H9 (cell line): ENCODE data around the gene TRIM56. TPM values are rescaled to one million over a fixed set of nuclear protein-coding genes. Genes with fewer than 3 reads are reported as not detected.

Source experiments
- DNase-seq: peaks from one replicate; pipeline ENCODE4 v3.0.0-alpha.2; 2017
- H2AFZ ChIP-seq: one replicate; pipeline ENCODE4 v1.6.1; 2013; ENCODE audit warnings: mild to moderate bottlenecking, low read length, control low read depth, moderate library complexity
- H2AK5ac ChIP-seq: 2 replicates; pipeline ENCODE4 v1.6.1; 2013; ENCODE audit warnings: low read length, control low read depth, mixed read lengths; ENCODE audit not compliant: insufficient read length
- H2BK120ac ChIP-seq: one replicate; pipeline ENCODE4 v1.6.1; 2013; ENCODE audit warnings: low read depth, mild to moderate bottlenecking, low read length, control low read depth, inconsistent platforms; ENCODE audit not compliant: poor library complexity, severe bottlenecking
- H2BK12ac ChIP-seq: 2 replicates; pipeline ENCODE4 v1.6.1; 2013; ENCODE audit warnings: low read length, control low read depth, mixed read lengths, low read depth; ENCODE audit not compliant: insufficient read length
- H2BK15ac ChIP-seq: 2 replicates; pipeline ENCODE4 v1.6.1; 2013; ENCODE audit warnings: low read depth, low read length, control low read depth
- H2BK20ac ChIP-seq: one replicate; pipeline ENCODE4 v1.6.1; 2013; ENCODE audit warnings: low read depth, mild to moderate bottlenecking, low read length, control low read depth, inconsistent platforms; ENCODE audit not compliant: poor library complexity, severe bottlenecking
- H2BK5ac ChIP-seq: 2 replicates; pipeline ENCODE4 v1.6.1; 2013; ENCODE audit warnings: low read length, control low read depth, mixed read lengths; ENCODE audit not compliant: insufficient read length
- H3K14ac ChIP-seq: 2 replicates; pipeline ENCODE4 v1.6.1; 2013; ENCODE audit warnings: low read length, control low read depth; ENCODE audit not compliant: insufficient read depth
- H3K18ac ChIP-seq: 2 replicates; pipeline ENCODE4 v1.6.1; 2013; ENCODE audit warnings: low read depth, mild to moderate bottlenecking, mixed read lengths, low read length, control low read depth; ENCODE audit not compliant: insufficient read length
- H3K23ac ChIP-seq: 2 replicates; pipeline ENCODE4 v1.6.1; 2013; ENCODE audit warnings: low read length, control low read depth, mixed read lengths, low read depth; ENCODE audit not compliant: insufficient read length
- H3K23me2 ChIP-seq: 2 replicates; pipeline ENCODE4 v1.6.1; 2013; ENCODE audit warnings: low read depth, mild to moderate bottlenecking, mixed read lengths, low read length, control low read depth; ENCODE audit not compliant: insufficient read length, poor library complexity, severe bottlenecking
- H3K27ac ChIP-seq: 2 replicates; pipeline ENCODE4 v1.5.1; 2013; ENCODE audit warnings: low read length, control low read depth, mixed read lengths, low read depth; ENCODE audit not compliant: insufficient read length
- H3K27me3 ChIP-seq: 2 replicates; pipeline ENCODE4 v1.6.1; 2013; ENCODE audit warnings: low read length, control low read depth, inconsistent platforms; ENCODE audit not compliant: insufficient read depth
- H3K4ac ChIP-seq: 2 replicates; pipeline ENCODE4 v1.6.1; 2013; ENCODE audit warnings: low read depth, mild to moderate bottlenecking, control low read depth, inconsistent platforms, low read length, moderate library complexity
- H3K4me1 ChIP-seq: 2 replicates; pipeline ENCODE4 v1.6.1; 2013; ENCODE audit warnings: low read length, control low read depth, inconsistent platforms; ENCODE audit not compliant: insufficient read depth
- H3K4me2 ChIP-seq: 2 replicates; pipeline ENCODE4 v1.6.1; 2013; ENCODE audit warnings: low read length, control low read depth, mixed read lengths; ENCODE audit not compliant: insufficient read length, insufficient read depth
- H3K56ac ChIP-seq: 2 replicates; pipeline ENCODE4 v1.6.1; 2013; ENCODE audit warnings: low read depth, mild to moderate bottlenecking, mixed read lengths, low read length, control low read depth; ENCODE audit not compliant: insufficient read length
- H3K79me1 ChIP-seq: 2 replicates; pipeline ENCODE4 v1.6.1; 2013; ENCODE audit warnings: low read depth, mild to moderate bottlenecking, moderate library complexity, low read length, control low read depth, inconsistent platforms; ENCODE audit not compliant: insufficient read depth, poor library complexity, severe bottlenecking
- H3K79me2 ChIP-seq: 2 replicates; pipeline ENCODE4 v1.6.1; 2013; ENCODE audit warnings: low read length, control low read depth, inconsistent platforms; ENCODE audit not compliant: insufficient read depth
- H3K9ac ChIP-seq: 2 replicates; pipeline ENCODE4 v1.6.1; 2013; ENCODE audit warnings: low read length, control low read depth, mixed read lengths; ENCODE audit not compliant: insufficient read length; ENCODE audit errors: extremely low read depth
- H3K9me3 ChIP-seq: one replicate; pipeline ENCODE4 v1.6.1; 2013; ENCODE audit warnings: low read depth, low read length, inconsistent platforms; ENCODE audit not compliant: control insufficient read depth
- H3T11ph ChIP-seq: one replicate; pipeline ENCODE4 v1.6.1; 2013; ENCODE audit warnings: mild to moderate bottlenecking, low read length, control low read depth, inconsistent platforms
- H4K20me1 ChIP-seq: one replicate; pipeline ENCODE4 v1.6.1; 2013; ENCODE audit not compliant: control insufficient read depth, insufficient read length, insufficient read depth
- H4K5ac ChIP-seq: 2 replicates; pipeline ENCODE4 v1.6.1; 2013; ENCODE audit warnings: low read depth, mild to moderate bottlenecking, mixed read lengths, low read length, control low read depth; ENCODE audit not compliant: insufficient read length
- H4K8ac ChIP-seq: replicated peaks from 2 replicates; pipeline ENCODE4 v1.6.1; 2013; ENCODE audit warnings: low read length, control low read depth, mixed read lengths, low read depth; ENCODE audit not compliant: insufficient read length
- H4K91ac ChIP-seq: 2 replicates; pipeline ENCODE4 v1.6.1; 2013; ENCODE audit warnings: low read depth, mild to moderate bottlenecking, moderate library complexity, mixed read lengths, low read length, control low read depth; ENCODE audit not compliant: insufficient read length
- H3K27ac Mint-ChIP-seq, 3 experiments: 2 replicates in 2 of 3; 3 replicates in 1 of 3; pipeline ENCODE4 v1.8.0; 2020 to 2021; ENCODE audit warnings: mixed read lengths in 3 of 3, mild to moderate bottlenecking in 1 of 3, moderate library complexity in 1 of 3
- H3K27me3 Mint-ChIP-seq: 2 replicates; pipeline ENCODE4 v1.8.0; 2021; ENCODE audit warnings: low read depth, mild to moderate bottlenecking, moderate library complexity, mixed read lengths
- H3K36me3 Mint-ChIP-seq, 3 experiments: 2 replicates in 2 of 3; 3 replicates in 1 of 3; pipeline ENCODE4 v1.8.0; 2020 to 2021; ENCODE audit warnings: low read depth in 3 of 3, mixed read lengths in 3 of 3; ENCODE audit not compliant: insufficient read depth in 1 of 3
- H3K4me1 Mint-ChIP-seq, 2 experiments: 2 replicates each; pipeline ENCODE4 v1.8.0; 2020; ENCODE audit warnings: mixed read lengths in 2 of 2
- H3K4me3 Mint-ChIP-seq, 2 experiments: 2 replicates in 1 of 2; 3 replicates in 1 of 2; pipeline ENCODE4 v1.8.0; 2020 to 2021; ENCODE audit warnings: mild to moderate bottlenecking in 2 of 2, mixed read lengths in 2 of 2, moderate library complexity in 1 of 2
- H3K9me3 Mint-ChIP-seq, 2 experiments: 2 replicates in 1 of 2; 3 replicates in 1 of 2; pipeline ENCODE4 v1.8.0; 2020; ENCODE audit warnings: mild to moderate bottlenecking in 2 of 2, mixed read lengths in 2 of 2, moderate library complexity in 1 of 2
- WGBS: extraction: QIAGEN DNeasy Blood & Tissue Kit; methylation state at CpG from one replicate; pipeline ENCODE4 v1.1.7; 2013; ENCODE audit warnings: missing lambda C conversion rate, low lambda C conversion rate, mixed read lengths; ENCODE audit not compliant: insufficient read length; ENCODE audit errors: extremely low coverage; 5-methylcytosine and 5-hydroxymethylcytosine counted together
- total RNA-seq: library from RNA; stranded (reverse); gene quantifications from 2 replicates; pipeline ENCODE4 v1.2.1, GENCODE V29; 2021
- TF ChIP-seq, protein P1 (sequence below): fragments of 200-600 bp; sonication (generic); conservative IDR thresholded peaks from 3 replicates; pipeline ENCODE4 v1.8.0; 2021; ENCODE audit warnings: antibody characterized with exemption, mild to moderate bottlenecking

TRIM56 gene
- total RNA-seq, 1 experiment from 2014 or later = 21.8 TPM

GRCh38 chr7:101113836-101114235, 28.6 kb downstream of the TRIM56 start:
- Histone ChIP-seq H3T11ph (no peak overlapping the region), H3K23ac (no peak overlapping the region), H3K56ac (no peak overlapping the region), H3K27me3 (no peaks in the 10 kb centered on the region), H3K27ac (no peak overlapping the region), H2BK20ac (no peak overlapping the region), H3K4me2 (no peak overlapping the region), H2BK12ac (no peak overlapping the region), H3K9ac (no peak overlapping the region), H2BK120ac (no peak overlapping the region), H4K8ac (no peak overlapping the region), H2BK5ac (no peak overlapping the region), H3K18ac (no peak overlapping the region), H3K79me1 (no peaks in the 10 kb centered on the region), H2BK15ac (no peak overlapping the region), H3K14ac (no peak overlapping the region), H4K91ac (no peak overlapping the region), H3K23me2 (no peaks in the 10 kb centered on the region), H2AK5ac (no peak overlapping the region), H3K4ac (no peak overlapping the region), H2AFZ (no peak overlapping the region), H3K4me1 (no peaks in the 10 kb centered on the region; the same call in 1 of the 2 replicates), H4K20me1 (no peaks in the 10 kb centered on the region), H4K5ac (no peak overlapping the region), H3K79me2 (no peaks in the 10 kb centered on the region), H3K9me3 (no peaks in the 10 kb centered on the region)
- Mint-ChIP-seq H3K27me3 (no peaks in the 10 kb centered on the region), H3K4me3 (no peak overlapping the region), H3K27ac (no peak overlapping the region), H3K4me1 (peaks cover 4 to 9% of the 10 kb centered on the region in 2 experiments; a peak in 2 of 4 replicates), H3K36me3 (no peaks in the 10 kb centered on the region; a peak in 1 of 7 replicates), H3K9me3 (no peaks in the 10 kb centered on the region)
- TF ChIP-seq, protein P1, sequence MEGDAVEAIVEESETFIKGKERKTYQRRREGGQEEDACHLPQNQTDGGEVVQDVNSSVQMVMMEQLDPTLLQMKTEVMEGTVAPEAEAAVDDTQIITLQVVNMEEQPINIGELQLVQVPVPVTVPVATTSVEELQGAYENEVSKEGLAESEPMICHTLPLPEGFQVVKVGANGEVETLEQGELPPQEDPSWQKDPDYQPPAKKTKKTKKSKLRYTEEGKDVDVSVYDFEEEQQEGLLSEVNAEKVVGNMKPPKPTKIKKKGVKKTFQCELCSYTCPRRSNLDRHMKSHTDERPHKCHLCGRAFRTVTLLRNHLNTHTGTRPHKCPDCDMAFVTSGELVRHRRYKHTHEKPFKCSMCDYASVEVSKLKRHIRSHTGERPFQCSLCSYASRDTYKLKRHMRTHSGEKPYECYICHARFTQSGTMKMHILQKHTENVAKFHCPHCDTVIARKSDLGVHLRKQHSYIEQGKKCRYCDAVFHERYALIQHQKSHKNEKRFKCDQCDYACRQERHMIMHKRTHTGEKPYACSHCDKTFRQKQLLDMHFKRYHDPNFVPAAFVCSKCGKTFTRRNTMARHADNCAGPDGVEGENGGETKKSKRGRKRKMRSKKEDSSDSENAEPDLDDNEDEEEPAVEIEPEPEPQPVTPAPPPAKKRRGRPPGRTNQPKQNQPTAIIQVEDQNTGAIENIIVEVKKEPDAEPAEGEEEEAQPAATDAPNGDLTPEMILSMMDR = no peak
- no CpG with 5 or more reads among the region's 11 CpGs for WGBS
- no peak for DNase-seq
